A549 (cell line): ENCODE data around the gene CPT1A. TPM values are rescaled to one million over a fixed set of nuclear protein-coding genes. Genes with fewer than 3 reads are reported as not detected.
A peak's percentile ranks its signal among the peaks of the same experiment; 100 is the strongest.

Experiments used
- ATAC-seq, 2 experiments: fragments of 200-7000 bp in 1 of 2; fragments of >200 bp in 1 of 2; cut with Nextera tagmentation in 1 of 2; cut with Tn5 transposase in 1 of 2; 3 replicates each; pipeline versions ENCODE4 v1.8.0 to v1.9.1; 2018 to 2020; ENCODE audit warnings: mild to moderate bottlenecking in 1 of 2, moderate library complexity in 1 of 2
- CTCF ChIA-PET: fragments of 300-600 bp; sonication (Branson Sonifier 250); formaldehyde crosslinking; extraction: SDS; loops from one replicate; lab custom pipeline; 2021; ENCODE audit warnings: antibody characterized with exemption, inconsistent platforms; lab: Yijun Ruan, JAX
- POLR2A ChIA-PET: fragments of 350-600 bp; formaldehyde crosslinking; extraction: SDS; loops from one replicate; lab custom pipeline; 2021; ENCODE audit warnings: antibody characterized with exemption, inconsistent platforms; lab: Yijun Ruan, JAX
- DNase-seq, 2 experiments: peaks; one replicate each; pipeline versions ENCODE4 v3.0.0 to v3.0.0-alpha.2; 2011 to 2016; ENCODE audit warnings: low read depth in 1 of 2, low spot score in 1 of 2
- FAIRE-seq: peaks from 2 replicates; lab custom pipeline; 2011; peaks lifted over from hg19 to GRCh38; lab: Jason Lieb, UNC
- H3K27ac ChIP-seq, 2 experiments: fragments of >200 bp; sonication (Bioruptor Twin); formaldehyde crosslinking; 3 replicates each; pipeline ENCODE4 v1.5.1; 2016 to 2017
- H3K4me1 ChIP-seq: fragments of >200 bp; sonication (Bioruptor Twin); formaldehyde crosslinking; 3 replicates; pipeline ENCODE4 v1.6.1; 2016
- H3K4me2 ChIP-seq: fragments of >200 bp; sonication (Bioruptor Twin); formaldehyde crosslinking; 3 replicates; pipeline ENCODE4 v1.6.1; 2016
- H3K4me3 ChIP-seq: fragments of >200 bp; sonication (Bioruptor Twin); formaldehyde crosslinking; 3 replicates; pipeline ENCODE4 v1.5.1; 2016
- H3K9me3 ChIP-seq: fragments of >200 bp; sonication (Bioruptor Twin); formaldehyde crosslinking; 3 replicates; pipeline ENCODE4 v1.6.1; 2016
- CBX2 ChIP-seq: fragments of 200-600 bp; sonication (generic); IDR thresholded peaks from 2 replicates; pipeline ENCODE4 v1.6.1; 2016; ENCODE audit warnings: low read depth, mild to moderate bottlenecking, borderline replicate concordance
- CTCF ChIP-seq: fragments of >200 bp; sonication (Bioruptor Twin); formaldehyde crosslinking; IDR thresholded peaks from 3 replicates; pipeline ENCODE4 v1.5.1; 2016
- EHMT2 ChIP-seq: fragments of 200-600 bp; sonication (generic); IDR thresholded peaks from 2 replicates; pipeline ENCODE4 v1.6.1; 2016; ENCODE audit warnings: antibody characterized with exemption, low read depth, mild to moderate bottlenecking, moderate library complexity
- ELK1 ChIP-seq: fragments of 150-350 bp; IDR thresholded peaks from 2 replicates; pipeline ENCODE4 v1.6.1; 2014; ENCODE audit warnings: low read depth, mild to moderate bottlenecking, low read length
- FOXS1 ChIP-seq: fragments of 250-450 bp; sonication (Bioruptor Pico); IDR thresholded peaks from 2 replicates; pipeline ENCODE4 v1.5.0; 2020; ENCODE audit warnings: mild to moderate bottlenecking, moderate library complexity
- HDAC2 ChIP-seq: fragments of 200-600 bp; sonication (generic); IDR thresholded peaks from 2 replicates; pipeline ENCODE4 v1.6.1; 2016
- HOXB5 ChIP-seq: fragments of 250-450 bp; sonication (Bioruptor Pico); IDR thresholded peaks from 2 replicates; pipeline ENCODE4 v1.5.0; 2020; ENCODE audit warnings: mild to moderate bottlenecking, moderate library complexity
- JUN ChIP-seq, 2 experiments: fragments of >200 bp; sonication (Bioruptor Twin); formaldehyde crosslinking; IDR thresholded peaks; 2 replicates in 1 of 2; 3 replicates in 1 of 2; pipeline ENCODE4 v1.6.1; 2016 to 2017
- KDM5A ChIP-seq: fragments of 200-600 bp; sonication (generic); IDR thresholded peaks from 2 replicates; pipeline ENCODE4 v1.6.1; 2016; ENCODE audit warnings: antibody characterized with exemption, mild to moderate bottlenecking
- NFE2L2 ChIP-seq: fragments of 150-350 bp; conservative IDR thresholded peaks from 2 replicates; pipeline ENCODE4 v1.6.1; 2014; ENCODE audit warnings: low read length
- NPAS2 ChIP-seq: fragments of 250-450 bp; sonication (Bioruptor Pico); IDR thresholded peaks from 2 replicates; pipeline ENCODE4 v1.8.0; 2022; ENCODE audit warnings: mild to moderate bottlenecking, moderate library complexity, borderline replicate concordance
- REST ChIP-seq: fragments of 200-600 bp; sonication (generic); IDR thresholded peaks from 2 replicates; pipeline ENCODE4 v1.6.1; 2016; ENCODE audit warnings: antibody characterized with exemption, mild to moderate bottlenecking, moderate library complexity
- SREBF2 ChIP-seq: fragments of 450-650 bp; IDR thresholded peaks from 2 replicates; pipeline ENCODE4 v1.6.1; 2014; ENCODE audit warnings: mild to moderate bottlenecking, moderate library complexity
- ZC3H11A ChIP-seq: fragments of 450-650 bp; IDR thresholded peaks from 2 replicates; pipeline ENCODE4 v1.6.1; 2014; ENCODE audit warnings: antibody characterized with exemption, mild to moderate bottlenecking
- ZFP36 ChIP-seq: fragments of 450-650 bp; IDR thresholded peaks from 2 replicates; pipeline ENCODE4 v1.6.1; 2014; ENCODE audit warnings: borderline replicate concordance; ENCODE audit not compliant: partially characterized antibody
- ZNF302 ChIP-seq: fragments of 250-450 bp; sonication (Bioruptor Pico); IDR thresholded peaks from 2 replicates; pipeline ENCODE4 v1.9.0; 2021; ENCODE audit warnings: inconsistent platforms, mild to moderate bottlenecking, moderate library complexity
- WGBS: methylation state at CpG from one replicate; pipeline ENCODE4 v1.1.6; 2017; ENCODE audit errors: missing lambda C conversion rate; 5-methylcytosine and 5-hydroxymethylcytosine counted together
- polyA plus RNA-seq, 4 experiments: library from polyadenylated mRNA; depleted of rRNA in 3 of 4; stranded (reverse); fragments of >200 nt; fragmentation: RNase III in 1 of 4; extraction: RNeasy Plus Mini Kit Qiagen cat#74134 plus additional on column Dnase treatment in 1 of 4; gene quantifications; 2 replicates in 3 of 4; 3 replicates in 1 of 4; pipeline ENCODE4 v1.2.3, GENCODE V29; 2011 to 2017

Gene CPT1A
- polyA plus RNA-seq, 2 of the 4 experiments (the other 2 are of a cell fraction): 15.0 to 21.4 TPM

GRCh38 chr11:68872216-68873003 is 30.7 kb upstream of the CPT1A start:
- H3K27ac ChIP-seq: no peak overlapping the region
- H3K4me3 ChIP-seq: no peak overlapping the region
- ChIA-PET CTCF (no interaction called here), POLR2A (no interaction called here)
- H3K4me2 ChIP-seq: 0 out of 3 replicates have a peak overlapping the region, but pooled peaks have one; percentile 9
- no peak for TF ChIP-seq JUN (IDR thresholded peaks at IDR 0.05)
- TF ChIP-seq NFE2L2: no peak
- TF ChIP-seq KDM5A: no peak
- TF ChIP-seq HOXB5 (CRISPR knock-in tag): no peak
- TF ChIP-seq ZFP36: no peak
- no peak for TF ChIP-seq ZNF302 (CRISPR knock-in tag)
- no peak for TF ChIP-seq REST
- TF ChIP-seq ZC3H11A: no peak
- TF ChIP-seq CBX2: no peak
- TF ChIP-seq HDAC2: no peak
- TF ChIP-seq EHMT2: no peak
- no peak for TF ChIP-seq ELK1
- TF ChIP-seq FOXS1 (CRISPR knock-in tag): no peak
- TF ChIP-seq NPAS2 (CRISPR knock-in tag): no peak
- no peak for TF ChIP-seq SREBF2
- DNase-seq (no peak), FAIRE-seq (no peak), ATAC-seq (no peak)
- WGBS: 61% methylated on average over 12 of the region's 12 CpGs
- H3K4me1 ChIP-seq: peaks cover 8% of the 10 kb centered on the region; the same call in 2 of the 3 replicates
- no peaks in the 10 kb centered on the region for H3K9me3 ChIP-seq

GRCh38 chr11:68870470-68870869 is 28.8 kb upstream of the CPT1A start:
- ChIA-PET POLR2A (no interaction called here), CTCF (interaction anchor here (0.6 kb wide), 1 partner anchor 200 kb away, joined by 4 read pairs; no protein-coding TSS in a partner anchor)
- Histone ChIP-seq H3K4me1 (peaks cover 8% of the 10 kb centered on the region; the same call in 2 of the 3 replicates), H3K4me3 (peak overlapping the region; percentile 29; the same call in 2 of the 3 replicates), H3K27ac (no peak overlapping the region; a peak in 1 of 6 replicates), H3K4me2 (peak overlapping the region; percentile 65), H3K9me3 (no peaks in the 10 kb centered on the region)
- WGBS: 66% methylated on average over 9 of the region's 9 CpGs
- DNase-seq (no peak), ATAC-seq (peak in 1 of 2 experiments; percentile 37; a peak in 3 of 6 replicates), FAIRE-seq (no peak)
- no peak for TF ChIP-seq CTCF
